ENCODE results near the gene HK3. TPM values are rescaled to one million over a fixed set of nuclear protein-coding genes. Genes with fewer than 3 reads are reported as not detected.
"Not testable (repeated sequence)": the region's sequence is repeated elsewhere in the genome, so short reads cannot be mapped to it uniquely, and the experiment has no call there.

Gene HK3
- total RNA-seq, 1 donor from 2014 or later = 0.20 TPM

GRCh38 chr5:176884571-176884890, 14.6 kb downstream of the HK3 start:
- intact Hi-C loops (cut with micrococcal nuclease) = no loop called here

DNA sequence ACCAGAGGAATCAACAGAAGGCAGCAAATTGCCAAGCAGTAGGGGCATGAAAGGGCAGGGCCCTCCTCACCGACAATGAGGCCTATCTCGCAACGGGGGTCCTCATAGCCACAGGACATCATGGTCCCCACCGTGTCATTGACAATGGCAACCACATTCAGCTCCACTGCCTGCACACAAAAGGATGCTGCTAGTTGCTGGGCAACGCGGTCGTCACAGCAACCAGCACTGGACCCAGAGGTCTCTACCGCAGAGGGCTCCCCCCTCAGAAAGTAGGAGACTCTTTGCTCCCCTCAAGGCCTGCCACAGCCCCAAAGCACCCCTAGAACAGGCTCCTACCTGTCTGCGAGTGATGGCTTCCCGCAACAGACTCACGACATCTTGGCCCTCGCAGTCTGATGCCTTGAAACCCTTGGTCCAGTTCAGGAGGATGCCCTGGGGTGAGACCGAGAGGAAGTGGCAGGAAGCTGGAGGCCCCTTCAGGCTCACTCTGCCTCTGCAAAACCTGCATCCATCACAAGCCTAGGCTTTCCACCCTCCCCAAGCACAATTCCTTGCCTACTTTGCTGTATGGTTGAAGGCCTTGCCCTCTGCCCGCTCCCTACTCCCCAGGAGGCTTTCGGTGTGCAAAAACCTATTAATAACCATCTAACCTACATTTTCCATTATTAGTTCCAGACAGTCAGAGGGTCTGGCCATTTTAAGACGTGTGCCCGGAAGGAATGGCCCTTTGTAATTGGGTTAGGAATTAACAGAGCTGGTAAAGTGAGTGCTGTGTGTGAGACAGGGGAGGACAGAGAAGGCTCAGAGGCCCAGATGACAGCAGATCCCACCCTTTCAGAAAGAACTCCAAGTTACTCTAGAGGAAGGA, 15.2 kb downstream of the HK3 start:
- intact Hi-C loops (cut with micrococcal nuclease) = no loop called here

DNA sequence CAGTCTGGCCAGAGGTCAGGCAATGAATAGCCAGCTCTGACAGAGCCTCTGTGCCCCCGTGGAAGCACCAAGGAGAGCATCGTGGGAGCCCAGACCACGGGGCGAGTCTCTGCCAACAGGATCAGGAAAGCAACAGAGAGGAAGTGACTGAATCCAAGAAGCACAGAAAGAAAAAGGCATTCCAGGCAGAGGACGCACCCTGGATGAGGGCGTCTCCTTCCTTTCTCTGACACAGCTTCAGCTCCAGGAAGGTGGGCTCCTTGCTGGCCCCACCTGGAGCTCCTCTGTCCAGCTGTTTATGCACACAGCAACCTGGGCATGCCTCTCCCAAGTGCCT, 16.6 kb downstream of the HK3 start:
- intact Hi-C loops (cut with micrococcal nuclease) = no loop called here

- intact Hi-C loops (cut with micrococcal nuclease) = no loop called here
Observed at GRCh38 chr5:176881816-176882566, 17.2 kb downstream of the HK3 start.

- intact Hi-C loops (cut with micrococcal nuclease) = no loop called here
Observed at GRCh38 chr5:176881021-176881749, 18.0 kb downstream of the HK3 start.

DNA sequence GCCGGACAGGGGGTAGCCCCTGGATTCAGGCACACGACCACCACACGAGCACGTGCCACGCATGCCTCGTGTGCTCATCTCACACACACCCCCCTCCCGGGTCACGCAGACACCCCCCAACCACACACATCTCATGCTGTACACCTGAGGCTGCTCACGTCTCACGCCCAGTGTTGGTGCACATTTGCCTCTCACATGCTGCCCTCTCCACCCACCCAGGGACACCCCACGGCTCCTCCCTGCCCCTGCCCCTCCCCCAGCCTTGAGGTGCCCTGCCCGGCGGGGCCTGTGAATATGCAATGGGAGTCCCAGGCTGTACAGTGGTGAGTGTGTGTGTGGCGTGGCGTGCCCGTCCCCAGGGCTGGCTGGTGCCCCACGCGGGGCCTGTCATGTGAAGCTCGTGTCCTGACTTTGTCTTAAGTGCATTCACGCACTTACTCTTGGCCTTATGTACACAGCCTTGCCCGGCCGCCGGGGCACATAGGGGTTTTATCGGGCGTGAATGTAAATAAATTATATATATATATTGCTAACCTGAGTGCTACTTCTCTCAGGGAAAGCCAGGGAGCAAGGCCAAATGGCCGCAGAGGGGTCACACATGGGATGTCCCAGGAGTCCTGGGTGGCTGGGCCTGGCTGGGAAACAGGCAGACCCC, 18.7 kb downstream of the HK3 start:
- intact Hi-C loops (cut with micrococcal nuclease) = no loop called here

DNA sequence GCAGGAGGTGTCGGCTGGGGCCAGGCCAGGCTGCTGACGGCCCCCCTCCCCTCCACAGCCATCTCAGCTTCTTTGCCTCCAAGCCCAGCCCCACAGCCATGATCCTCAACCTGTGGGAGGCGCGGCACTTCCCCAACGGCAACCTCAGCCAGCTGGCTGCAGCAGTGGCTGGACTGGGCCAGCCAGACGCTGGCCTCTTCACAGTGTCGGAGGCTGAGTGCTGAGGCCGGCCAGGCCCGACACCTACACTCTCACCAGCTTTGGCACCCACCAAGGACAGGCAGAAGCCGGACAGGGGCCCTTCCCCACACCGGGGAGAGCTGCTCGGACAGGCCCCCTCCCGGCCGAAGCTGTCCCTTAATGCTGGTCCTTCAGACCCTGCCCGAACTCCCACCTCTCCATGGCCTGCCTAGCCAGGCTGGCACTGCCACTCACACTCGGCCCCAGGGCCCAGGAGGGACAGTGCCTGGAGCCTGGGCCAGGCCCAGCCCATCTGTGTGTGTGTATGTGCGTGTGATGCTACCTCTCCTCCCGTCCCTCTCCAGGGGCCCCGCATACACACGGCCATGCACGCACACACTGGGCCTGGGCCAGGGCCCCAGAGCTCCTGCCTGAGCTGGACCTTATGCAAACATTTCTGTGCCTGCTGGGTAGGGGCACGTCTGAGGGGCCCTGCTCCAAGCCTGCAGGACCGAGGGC, 19.3 kb downstream of the HK3 start:
- intact Hi-C loops (cut with micrococcal nuclease) = no loop called here

GRCh38 chr5:176878906-176879662, 20.1 kb downstream of the HK3 start:
- intact Hi-C loops (cut with micrococcal nuclease) = no loop called here

DNA sequence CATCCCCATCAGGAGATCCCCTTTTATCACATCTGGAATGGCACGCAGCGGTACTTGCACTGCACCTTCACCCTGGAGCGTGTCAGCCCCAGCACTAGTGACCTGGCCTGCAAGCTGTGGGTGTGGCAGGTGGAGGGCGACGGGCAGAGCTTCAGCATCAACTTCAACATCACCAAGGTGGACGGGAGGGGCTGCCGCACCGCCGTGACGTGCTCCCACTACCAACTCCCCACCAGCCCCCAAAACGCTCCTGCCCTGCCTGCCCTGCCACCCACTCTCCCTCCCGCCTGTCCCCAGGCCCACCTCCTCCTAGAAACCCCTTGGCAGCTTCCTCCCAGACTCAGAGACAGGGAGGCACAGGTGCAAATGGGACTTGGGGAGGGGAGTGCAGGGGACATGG, 20.7 kb downstream of the HK3 start:
- intact Hi-C loops (cut with micrococcal nuclease) = no loop called here

GRCh38 chr5:176877793-176878331, 21.3 kb downstream of the HK3 start:
- intact Hi-C loops (cut with micrococcal nuclease) = no loop called here

DNA sequence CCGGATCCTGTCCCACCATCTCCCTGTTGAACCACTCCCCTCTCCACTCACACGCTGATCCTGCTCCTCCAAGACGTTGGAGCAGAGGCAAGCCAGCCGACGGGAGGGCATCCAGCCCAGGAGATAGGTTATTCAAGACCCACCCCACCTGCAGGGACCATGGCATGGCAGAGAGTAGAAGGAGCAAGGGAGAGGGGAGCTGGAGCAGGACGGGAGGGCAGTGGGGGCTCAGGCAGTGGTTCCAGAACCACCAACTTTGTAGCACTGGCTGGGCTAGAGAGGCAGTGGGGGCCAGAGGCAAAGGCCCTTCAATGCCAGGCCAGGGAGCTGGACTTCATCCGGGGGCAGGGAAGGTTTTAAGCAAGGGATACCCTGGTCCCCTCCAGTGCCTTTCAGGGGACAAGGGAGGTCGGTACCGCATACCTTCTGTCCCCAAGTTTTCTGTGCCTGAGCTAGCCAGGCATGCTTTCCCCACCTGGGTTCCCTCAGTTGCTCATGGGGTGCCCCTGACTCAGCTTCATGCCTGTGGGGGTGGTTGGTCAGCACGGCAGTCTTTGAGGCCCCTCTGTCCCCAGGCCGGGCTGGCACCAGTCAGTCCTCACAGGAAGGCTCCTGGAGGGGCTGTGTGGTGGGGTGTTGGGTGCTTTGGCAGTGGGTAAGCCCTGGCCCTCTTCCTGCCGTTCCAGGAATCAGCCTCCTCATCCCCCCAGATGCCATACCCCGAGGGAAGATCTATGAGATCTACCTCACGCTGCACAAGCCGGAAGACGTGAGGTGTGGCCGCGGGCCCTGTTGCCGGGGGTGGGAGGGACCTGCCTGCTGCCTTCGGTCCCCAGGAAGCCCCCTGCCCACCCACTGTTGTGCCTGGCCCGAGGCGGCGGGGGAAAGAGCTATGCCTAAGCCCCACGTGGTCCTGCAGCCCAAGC, 22.4 kb downstream of the HK3 start:
- intact Hi-C loops (cut with micrococcal nuclease) = no loop called here

DNA sequence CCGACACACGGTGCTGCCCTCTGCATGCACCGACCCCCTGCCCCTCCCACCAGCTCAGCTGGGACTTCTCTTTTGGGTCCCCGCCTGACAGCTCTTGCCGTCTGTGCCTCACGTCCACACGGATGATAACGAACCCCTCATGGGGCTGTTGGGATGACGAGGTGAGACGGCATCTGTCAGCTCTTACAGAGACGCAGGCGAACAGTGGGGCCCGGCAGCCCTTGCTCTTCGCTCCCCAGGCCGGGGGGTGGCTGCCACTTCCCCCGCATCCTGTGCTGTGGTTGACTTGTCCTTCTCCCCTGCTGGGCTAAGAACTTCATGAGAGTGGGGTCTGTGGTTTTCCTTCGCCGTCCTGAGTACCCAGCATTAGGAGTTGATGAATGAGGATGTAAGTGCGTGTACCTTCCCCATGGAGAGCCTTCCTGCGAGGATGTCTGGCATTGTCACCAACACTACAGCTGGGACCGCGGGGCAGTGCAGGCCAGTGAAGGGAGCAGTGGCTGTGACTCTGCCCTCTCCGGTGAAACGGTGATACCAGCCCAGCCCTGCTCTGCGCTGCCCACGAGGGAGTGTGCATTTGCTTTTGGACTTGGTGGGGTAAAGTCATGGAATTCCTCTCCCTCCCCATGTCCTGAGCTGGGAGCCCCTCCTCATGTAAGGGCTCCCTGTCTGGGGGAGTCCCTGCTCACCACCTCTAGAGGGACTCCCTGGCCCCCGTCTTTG, 23.2 kb downstream of the HK3 start:
- intact Hi-C loops (cut with micrococcal nuclease) = no loop called here

DNA sequence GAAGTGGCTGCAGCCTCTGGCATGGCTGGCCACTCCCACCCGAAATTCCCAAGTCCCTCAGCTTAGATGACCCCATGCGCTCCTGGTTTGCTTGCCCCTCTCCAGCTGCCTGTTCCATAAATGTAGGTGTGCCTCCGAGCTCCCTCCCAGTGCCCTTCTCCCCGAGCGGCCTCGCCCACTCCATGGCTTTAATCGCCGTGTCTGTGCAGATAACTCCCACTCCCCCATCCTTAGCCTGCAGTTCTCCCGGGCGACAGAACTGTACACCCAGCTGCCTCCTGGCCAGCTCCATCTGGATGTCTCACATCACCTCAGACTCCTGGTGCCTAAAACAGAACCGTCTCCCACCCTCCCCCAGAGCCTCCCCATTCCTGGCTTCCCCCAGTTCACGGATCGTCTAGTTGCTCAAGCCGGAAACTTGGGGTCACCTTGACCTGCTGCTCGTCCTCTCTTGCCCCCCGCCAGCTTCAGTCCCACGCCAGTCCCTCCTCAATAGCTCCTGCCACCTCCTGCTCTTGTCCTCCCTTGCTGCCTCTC, 24.1 kb downstream of the HK3 start:
- intact Hi-C loops (cut with micrococcal nuclease) = no loop called here

- intact Hi-C loops (cut with micrococcal nuclease) = no loop called here
Observed at GRCh38 chr5:176874198-176874780, 24.9 kb downstream of the HK3 start.

DNA sequence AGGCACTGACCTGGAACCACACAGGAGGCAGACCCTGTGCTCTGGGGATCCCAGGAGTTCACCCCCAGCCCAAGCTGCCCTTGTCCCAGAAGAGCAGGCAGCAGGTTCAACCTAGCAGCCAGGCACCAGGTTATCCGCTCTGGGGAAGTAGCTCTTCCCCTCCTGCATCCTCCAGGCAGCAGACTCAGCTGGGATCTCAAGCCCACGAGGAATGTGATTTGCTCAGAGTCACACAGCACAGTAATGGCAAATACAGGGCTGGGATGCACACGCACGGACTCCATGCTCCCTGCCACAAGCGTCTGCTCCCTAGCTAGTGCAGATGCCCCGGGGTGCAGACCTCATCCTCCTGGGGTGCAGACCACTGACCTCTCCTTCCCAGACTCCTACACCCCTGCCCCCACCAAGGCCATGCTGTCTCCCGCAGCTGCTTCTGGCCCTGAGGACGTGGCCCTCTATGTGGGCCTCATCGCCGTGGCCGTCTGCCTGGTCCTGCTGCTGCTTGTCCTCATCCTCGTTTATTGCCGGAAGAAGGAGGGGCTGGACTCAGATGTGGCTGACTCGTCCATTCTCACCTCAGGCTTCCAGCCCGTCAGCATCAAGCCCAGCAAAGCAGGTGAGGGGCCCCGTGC, 25.5 kb downstream of the HK3 start:
- intact Hi-C loops (cut with micrococcal nuclease) = no loop called here

GRCh38 chr5:176873011-176873410, 26.1 kb downstream of the HK3 start:
- intact Hi-C loops (cut with micrococcal nuclease) = not testable (repeated sequence)

GRCh38 chr5:176872586-176872985, 26.6 kb downstream of the HK3 start:
- intact Hi-C loops (cut with micrococcal nuclease) = not testable (repeated sequence)
